ENCODE results near the gene TCAP. TPM values are rescaled to one million over a fixed set of nuclear protein-coding genes. Genes with fewer than 3 reads are reported as not detected.
A peak's percentile ranks its signal among the peaks of the same experiment; 100 is the strongest.

TCAP gene
- total RNA-seq, 1 donor from 2014 or later = 0.40 TPM

- ATAC-seq = no peak
Observed at GRCh38 chr17:39651923-39652586, 13.1 kb upstream of the TCAP start.

GRCh38 chr17:39652587-39653315 is 12.4 kb upstream of the TCAP start:
- ATAC-seq = peak; percentile 15

- ATAC-seq = peak; percentile 3
Observed at GRCh38 chr17:39653316-39653661, 11.9 kb upstream of the TCAP start.

- ATAC-seq = peak; percentile 50
Observed at GRCh38 chr17:39653662-39654331, 11.4 kb upstream of the TCAP start.

- no peak for ATAC-seq
Observed at GRCh38 chr17:39655105-39655504, 10.0 kb upstream of the TCAP start.

- no peak for ATAC-seq
Observed at GRCh38 chr17:39658346-39658745, 6.8 kb upstream of the TCAP start.

GRCh38 chr17:39658760-39659159 is 6.4 kb upstream of the TCAP start:
- ATAC-seq = no peak

GRCh38 chr17:39659279-39660010 is 5.7 kb upstream of the TCAP start:
- no peak for ATAC-seq

- ATAC-seq = no peak
Observed at GRCh38 chr17:39660011-39660360, 5.2 kb upstream of the TCAP start.

GRCh38 chr17:39660397-39661385 is 4.5 kb upstream of the TCAP start:
- ATAC-seq = no peak

- ATAC-seq = no peak
Observed at GRCh38 chr17:39661744-39662541, 3.2 kb upstream of the TCAP start.

GRCh38 chr17:39662551-39663339 is 2.4 kb upstream of the TCAP start:
- ATAC-seq = no peak

GRCh38 chr17:39663340-39663687 is 1.8 kb upstream of the TCAP start:
- no peak for ATAC-seq

GRCh38 chr17:39663688-39664580 is 1.2 kb upstream of the TCAP start:
- no peak for ATAC-seq

- ATAC-seq = peak; percentile 19
Observed at GRCh38 chr17:39665642-39666224, 584 bp downstream of the TCAP start.

- ATAC-seq = no peak
Observed at GRCh38 chr17:39666231-39666600, 1.1 kb downstream of the TCAP start.

- no peak for ATAC-seq
Observed at GRCh38 chr17:39666601-39667261, 1.6 kb downstream of the TCAP start.

- ATAC-seq = no peak
Observed at GRCh38 chr17:39667262-39667944, 2.3 kb downstream of the TCAP start.

All from esophagus mucosa (tissue), 1 donor.